Inferior parietal cortex (tissue), 1 donor: Measurements from ENCODE around the gene PRKAG2.
"Not testable (repeated sequence)": the region's sequence is repeated elsewhere in the genome, so short reads cannot be mapped to it uniquely, and the experiment has no call there.

Source experiments
- DNase-seq: peaks from one replicate; pipeline ENCODE4 v3.0.0-alpha.2; 2016; ENCODE audit errors: extremely low spot score

Gene PRKAG2

DNA sequence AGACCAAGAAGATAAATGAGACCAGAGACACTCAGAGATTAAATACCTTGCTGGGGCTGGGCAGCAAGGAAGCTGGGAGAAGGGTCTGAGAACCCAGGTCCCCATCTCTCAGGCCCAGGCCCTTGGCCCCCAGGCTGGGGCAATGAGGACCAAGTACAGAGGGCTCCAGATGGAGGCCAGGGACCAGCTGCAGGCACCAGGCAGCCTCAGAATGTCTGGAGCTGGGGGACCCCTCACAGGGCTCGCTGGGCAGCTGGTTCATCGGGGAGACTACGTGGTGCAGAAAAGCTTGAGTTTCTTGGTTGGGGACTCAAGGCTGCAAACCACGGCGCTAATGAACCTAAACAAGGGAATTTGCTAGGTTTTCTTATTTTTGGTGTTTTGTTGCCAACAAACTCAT, 75.6 kb downstream of the PRKAG2 start:
- no peak for DNase-seq

DNA sequence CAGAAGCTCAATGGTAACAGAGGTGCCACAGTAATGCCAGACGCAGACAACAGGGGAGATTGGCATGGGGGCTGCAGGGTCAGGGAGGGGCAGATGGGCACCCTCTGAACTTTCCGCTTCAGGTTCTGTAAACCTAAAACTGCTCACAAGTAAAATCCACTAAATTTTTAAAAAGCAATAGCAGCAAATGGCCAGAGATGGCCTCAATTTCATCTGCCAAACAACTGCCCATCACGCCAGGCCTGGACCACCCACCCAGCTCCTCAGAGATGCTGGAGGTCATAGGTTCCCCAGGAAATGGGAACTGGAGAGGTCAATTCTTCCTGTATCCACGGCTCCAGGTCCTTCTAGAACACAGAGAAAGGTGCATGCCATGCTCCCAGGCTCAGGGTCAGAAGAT, 76.1 kb downstream of the PRKAG2 start:
- no peak for DNase-seq

DNA sequence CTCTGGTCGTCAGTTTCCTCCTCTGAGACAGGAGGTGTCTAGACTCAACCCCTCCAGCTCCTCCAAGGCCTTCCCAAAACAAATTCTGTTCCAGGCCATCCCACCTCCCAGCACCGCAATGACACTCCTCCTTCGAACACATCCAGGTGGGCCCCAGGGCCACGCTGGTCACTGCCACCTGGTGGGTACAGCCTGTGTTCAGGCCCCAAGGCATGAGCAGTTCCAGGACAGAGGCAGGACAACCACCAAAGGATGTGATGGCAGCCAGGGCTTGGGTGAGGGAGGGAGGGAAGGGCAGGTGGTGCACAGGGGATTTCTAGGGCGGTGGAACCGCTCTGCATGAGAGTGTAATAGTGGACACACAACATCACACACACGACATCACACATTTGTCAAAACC, 76.5 kb downstream of the PRKAG2 start:
- no peak for DNase-seq

DNA sequence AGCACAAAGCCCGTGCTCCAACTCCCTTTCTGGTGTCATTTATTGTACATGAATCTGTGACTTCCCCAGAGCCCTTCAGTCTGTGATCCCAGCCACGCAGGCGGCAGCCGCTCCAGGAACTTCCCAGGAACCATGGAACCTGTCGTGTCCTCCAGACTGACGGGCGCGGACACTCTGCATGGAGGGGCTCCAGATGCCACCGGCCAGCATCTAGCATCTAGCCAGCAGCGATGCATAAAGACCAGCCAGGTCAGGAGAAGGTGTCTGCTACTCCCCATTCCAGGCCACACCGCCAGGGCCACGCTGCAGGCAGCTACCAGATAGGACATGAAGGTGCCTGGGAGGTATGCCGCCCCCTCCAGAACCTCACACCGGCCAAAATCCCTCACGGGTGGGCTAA, 77.4 kb downstream of the PRKAG2 start:
- no peak for DNase-seq

DNA sequence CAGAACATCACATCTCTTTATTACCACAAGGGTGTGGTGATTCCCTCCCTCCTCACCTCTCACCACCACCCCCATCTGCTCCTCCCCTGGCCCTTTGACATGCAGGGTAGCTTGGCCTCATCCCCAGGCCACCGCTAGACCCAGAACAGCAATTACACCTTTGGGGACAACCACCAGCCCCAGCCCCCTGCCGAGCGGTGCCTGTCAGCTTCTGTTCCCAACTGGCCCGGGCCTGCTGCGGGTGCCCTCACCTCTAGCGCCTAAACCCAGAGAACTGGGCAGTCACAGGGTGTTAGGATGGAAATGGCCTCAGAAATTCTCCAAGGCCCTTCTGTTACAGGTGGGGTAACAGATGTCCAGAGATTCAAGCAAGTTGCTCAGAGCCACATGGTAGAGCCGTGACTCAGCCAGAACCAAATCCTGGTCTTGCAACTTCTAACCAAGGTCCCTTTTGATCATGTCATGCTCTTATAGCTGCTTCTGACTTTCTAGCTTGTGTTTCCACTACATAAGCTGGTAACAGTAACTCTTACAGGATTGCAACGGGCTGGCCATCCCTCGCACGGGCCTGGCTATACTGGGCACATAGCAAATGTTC, 78.0 kb downstream of the PRKAG2 start:
- no peak for DNase-seq

DNA sequence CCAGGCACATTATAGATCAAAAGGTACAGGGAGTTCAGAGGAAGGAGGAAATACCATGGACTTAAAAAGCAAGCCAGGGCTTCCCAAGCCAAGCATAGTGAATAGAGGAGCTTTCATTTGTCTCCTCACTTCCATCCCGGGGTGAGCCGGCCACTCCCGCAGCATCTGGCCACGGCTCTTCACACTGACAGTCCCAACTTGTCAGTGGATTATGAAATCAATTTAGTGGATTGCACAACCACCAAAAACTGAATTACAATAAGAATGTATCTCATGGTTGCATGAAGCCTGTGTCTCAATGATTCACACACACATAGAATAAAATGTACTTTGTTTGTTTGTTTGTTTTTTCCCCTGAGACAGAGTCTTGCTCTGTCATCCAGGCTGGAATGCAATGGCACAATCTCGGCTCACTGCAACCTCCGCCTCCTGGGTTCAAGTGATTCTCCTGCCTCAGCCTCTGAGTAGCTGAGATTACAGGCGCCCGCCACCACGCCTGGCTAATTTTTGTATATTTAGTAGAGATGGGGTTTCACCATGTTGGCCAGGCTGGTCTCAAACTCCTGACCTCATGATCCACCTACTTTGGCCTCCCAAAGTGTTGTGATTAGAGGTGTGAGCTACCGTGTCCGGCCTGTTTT, 79.1 kb downstream of the PRKAG2 start:
- DNase-seq, result not testable (repeated sequence)

DNA sequence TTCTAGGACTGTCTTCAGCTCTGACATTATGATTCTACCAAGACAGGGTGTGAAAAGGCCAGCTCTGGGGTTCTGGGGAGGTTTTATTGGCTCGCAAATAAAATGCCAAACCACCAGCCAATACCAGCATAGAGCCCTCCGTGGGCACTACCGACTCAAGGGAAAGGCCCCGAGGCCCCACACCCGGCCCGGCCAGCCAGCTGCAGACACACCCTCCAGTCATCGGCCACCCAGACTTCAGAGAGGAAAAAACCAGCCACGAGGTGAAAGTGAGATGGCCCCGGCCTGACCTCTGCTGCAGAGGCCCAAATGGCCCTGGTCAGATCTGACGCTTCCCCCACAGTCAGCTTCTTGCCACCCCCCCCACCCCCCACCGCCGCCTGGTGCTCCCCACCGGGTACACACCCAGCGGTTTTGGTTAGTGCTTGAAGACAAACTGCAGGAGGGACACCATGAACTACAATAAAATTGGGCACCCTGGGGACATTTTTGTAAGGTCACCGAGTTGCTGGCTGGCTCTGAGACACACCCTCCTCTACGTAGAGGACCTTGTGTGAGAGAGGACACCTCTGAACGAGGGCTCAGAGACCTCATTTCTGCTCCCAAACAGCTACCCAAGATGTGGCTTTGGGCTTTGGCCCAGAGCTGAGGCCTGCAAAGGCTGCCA, 79.9 kb downstream of the PRKAG2 start:
- DNase-seq, result no peak

DNA sequence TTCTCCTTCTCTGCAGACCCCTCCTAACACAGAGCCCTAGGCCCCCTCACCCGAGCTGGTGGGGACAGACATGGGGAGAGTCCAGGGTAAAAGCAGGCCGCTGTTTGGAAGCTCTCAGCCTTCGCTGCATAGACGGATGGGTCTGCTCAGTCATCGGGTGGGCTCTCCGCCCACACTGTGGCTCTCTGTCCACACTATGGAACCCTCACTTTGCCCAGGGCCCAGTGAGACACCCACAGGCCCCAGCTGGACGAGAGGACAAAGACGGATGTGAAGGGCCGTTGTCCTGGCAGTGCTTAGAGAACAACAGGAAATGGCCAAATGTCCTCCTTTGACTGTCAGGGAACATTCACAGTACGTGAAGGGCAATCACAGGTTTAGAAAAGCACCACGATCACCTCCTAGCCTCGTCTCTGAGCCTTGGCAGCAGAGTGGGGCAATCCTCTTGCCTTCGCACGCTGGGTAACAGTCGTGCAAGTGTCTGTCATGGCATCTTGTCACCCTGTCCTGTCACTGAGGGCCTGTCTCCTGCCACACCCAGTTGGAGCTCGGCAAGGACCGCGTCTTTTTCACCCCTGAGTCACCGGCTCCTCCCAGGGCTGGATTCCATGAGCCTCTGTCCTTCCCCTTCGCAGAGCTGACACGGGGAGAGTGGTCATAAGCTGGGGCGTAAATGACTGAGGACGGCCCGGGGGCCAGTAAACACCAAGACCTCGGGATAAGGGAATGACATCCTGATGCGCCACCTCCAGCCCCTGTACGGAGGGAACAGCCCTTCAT, 80.6 kb downstream of the PRKAG2 start:
- DNase-seq, result no peak

DNA sequence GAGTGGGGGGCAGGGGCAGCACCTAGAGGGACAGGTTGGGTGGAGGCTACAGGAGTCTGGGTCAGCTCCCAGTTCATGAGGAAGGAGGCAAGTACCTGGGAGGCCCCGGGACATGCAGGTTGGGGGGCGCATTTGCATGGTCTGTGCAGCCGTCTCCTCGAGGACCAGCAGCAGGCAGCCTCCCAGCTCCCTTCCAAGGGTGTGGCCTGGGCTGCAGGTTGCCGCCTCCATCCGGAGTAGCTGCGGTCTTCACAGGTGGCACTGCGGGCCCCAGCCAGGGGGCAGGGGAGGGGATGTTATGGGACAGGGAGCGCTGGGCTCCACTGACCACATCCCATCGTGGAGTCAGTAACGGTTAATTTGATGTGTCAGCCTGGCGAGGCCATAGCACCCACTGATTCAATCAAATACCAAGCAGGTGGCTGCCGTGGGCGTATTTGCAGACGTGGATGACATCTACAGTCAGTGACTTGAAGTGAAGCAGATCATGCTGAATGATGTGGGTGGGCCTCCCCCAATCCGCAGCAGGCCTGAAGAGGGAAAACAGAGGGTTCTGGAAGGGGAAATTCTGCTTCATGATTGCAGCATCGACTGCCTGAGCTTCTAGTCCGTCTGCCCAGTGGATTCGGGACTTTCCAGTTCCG, 81.6 kb downstream of the PRKAG2 start:
- DNase-seq, result peak; percentile 56

DNA sequence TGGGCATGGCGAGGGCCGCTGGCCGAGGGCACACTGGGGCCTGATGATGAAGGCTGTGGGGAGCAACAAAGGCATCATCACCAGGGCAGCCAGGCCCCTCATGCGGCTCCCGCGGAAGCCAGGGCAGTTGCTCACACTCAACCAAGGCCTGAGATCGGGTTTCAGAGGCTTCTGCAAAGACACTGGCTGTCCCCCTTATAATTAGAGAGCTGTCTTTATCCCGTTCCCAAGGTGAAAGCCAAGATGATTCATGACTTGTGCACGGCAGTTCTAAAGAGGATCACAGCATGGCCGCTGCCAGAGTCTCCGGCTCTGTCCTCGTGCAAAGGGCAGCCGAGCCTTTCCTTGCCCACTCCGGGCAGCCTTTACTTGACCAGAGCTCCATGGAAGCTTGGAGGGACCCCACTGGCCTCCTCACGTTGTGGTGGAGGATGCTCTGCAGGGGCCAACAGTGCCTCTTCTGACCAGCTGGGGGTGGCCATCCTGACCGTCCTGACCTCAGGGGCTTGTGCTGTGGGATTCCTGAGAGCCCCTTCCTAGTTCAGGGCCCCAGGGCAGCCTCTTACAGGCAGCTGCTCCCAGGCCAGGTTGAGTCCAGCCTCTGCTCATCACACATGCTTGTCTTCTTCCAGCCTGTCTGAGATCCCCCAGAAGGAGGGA, 82.3 kb downstream of the PRKAG2 start:
- DNase-seq, result no peak

DNA sequence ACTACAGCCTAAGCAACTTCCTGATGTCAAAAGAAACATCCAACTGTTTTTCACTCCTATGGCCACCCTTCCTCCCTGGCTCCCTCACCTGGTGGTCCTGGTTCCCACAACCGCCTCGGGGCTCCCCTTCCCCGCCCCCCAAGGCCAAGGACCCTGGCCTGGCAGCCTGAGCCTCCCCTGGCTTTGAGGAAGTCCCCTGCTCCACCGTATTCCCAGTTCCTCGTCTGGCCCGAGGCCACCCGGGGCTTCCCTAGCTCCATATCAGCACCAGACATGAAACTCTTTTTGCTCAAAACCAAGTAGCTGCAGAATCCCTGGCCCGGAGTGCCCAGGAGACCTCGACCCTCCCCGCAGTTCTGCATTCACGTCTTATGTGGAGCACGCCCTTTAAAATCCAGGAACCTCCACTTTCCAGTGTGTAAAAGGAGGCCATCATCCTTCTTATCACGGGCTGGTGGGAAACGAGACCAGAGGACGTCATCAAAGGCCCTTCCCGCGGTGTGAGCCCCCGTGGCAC, 82.9 kb downstream of the PRKAG2 start:
- no peak for DNase-seq

DNA sequence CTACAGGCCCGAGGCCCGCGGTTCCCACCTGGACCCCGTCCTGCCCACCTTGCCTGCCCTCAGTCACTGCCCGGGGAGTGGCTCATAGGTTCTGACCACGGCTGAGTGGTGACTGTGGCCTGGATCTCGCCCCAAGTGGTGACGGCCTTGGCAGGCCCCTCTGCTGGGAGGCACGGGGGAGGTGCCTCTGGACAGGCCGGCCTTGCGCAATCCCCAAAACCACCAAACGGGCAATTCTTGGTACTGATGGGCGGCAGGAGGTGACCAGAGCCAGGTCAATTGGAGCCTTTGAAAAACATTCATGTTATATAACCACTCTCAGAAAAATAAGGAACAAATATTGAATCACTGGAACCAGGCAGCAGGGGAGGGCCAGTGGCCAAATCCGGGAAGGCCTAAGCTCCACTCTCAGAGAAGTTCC, 83.4 kb downstream of the PRKAG2 start:
- DNase-seq, result no peak

DNA sequence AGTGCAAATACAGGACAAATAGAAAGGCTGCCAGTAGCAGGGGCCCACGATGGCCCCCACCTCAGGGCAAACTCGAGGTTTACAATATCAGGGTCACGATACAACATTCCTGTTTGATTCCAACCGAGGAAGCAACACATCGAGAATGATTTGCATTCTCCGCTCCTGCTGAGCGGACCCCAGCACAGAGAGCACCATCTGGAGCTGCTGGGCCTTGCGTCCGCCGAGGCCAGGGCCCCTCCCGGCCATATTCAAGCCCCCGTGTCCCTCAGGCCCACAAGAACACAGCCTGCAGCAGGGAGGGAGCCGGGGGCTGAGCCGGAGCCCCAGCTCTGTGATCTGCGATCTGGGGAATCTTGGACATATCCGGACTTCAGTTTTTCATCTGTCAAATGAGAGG, 84.3 kb downstream of the PRKAG2 start:
- DNase-seq, result no peak

DNA sequence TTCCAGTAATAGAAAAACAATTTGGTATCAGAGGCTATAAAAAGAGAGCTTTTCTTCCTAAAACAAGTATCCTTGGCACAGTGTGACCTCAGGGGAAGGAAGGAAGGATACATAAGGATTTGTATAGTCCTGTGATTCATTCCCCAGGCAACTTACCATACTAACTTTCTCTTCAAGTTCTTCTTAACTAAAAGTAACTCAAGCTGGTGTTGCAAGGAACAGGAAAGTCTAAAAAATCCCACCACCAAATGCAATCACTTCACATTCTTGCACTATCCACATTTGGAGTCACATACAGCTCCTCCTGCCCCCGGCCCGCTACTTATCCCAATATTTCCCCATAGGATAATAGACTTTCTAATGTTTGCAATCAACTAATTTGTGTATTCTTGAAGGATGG, 84.8 kb downstream of the PRKAG2 start:
- DNase-seq, result no peak

DNA sequence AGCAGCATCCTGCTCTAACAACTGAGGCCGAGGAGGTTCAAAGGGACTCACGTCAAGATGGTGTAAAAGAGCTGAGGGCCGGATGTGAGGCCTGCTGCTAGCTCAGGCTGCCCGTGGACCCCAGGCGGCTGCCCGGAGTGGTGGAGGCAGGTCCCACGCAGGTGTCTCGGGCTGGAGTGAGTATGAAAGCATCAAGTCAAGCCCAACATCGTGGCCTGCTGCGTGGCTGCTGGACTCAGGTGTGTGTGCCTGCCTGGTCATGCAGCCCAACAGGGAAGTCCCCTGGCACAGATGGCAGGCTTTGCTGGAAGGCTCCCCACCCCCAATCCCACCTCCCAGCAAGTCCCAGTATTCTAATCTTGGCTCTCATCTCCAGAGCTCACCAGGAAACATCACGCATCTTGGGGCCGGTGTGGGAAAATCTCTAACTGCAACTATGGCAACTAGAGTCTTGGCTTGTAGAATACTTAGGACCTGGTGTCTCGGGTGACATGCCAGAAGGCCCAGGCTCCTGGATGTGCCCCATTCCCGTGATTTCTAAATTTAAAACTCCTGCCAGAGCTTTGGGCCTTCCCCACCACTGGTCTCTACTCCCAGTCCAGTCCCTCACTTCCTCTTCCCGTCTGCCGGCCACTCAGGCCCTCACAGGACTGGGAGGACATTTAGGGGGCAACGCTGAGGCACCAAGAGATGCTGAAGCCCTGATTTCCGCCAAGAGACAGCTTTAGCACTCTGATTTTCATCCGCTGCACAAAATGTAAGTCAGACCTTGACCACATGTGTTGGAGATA, 85.9 kb downstream of the PRKAG2 start:
- no peak for DNase-seq

DNA sequence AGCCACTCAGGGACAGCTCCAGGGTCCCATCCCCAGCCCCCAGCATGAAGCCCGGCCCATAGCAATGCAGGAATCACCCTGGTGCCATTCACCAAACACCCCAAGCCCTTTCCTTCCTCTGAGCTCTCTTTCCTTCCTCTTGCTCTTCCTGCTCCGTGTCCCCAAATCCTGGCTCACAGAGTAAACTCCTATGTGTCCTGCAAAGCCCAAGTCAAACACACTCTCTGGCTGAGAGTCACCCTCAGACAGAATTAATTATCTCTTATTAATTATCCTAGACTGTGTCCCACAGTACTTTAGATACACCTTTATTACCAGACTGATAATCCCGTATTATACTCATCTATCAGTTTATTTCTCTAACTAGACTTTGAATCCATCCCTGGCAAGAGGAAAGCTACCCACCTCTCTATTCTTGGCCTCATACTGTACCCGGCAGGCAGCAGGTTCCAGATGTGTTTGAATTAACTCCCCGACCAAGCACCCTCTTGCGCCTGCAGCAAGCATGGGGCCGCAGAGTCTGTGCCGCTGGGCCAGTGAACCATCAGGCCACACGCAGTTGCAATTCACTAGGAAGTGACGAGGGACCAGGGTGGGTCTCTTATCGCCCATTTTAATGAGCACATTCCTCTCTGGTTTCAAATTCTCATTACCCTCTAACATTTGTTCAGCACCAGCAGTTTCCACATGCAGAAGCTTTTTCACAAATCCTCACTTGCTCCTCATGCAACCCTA, 86.7 kb downstream of the PRKAG2 start:
- no peak for DNase-seq

DNA sequence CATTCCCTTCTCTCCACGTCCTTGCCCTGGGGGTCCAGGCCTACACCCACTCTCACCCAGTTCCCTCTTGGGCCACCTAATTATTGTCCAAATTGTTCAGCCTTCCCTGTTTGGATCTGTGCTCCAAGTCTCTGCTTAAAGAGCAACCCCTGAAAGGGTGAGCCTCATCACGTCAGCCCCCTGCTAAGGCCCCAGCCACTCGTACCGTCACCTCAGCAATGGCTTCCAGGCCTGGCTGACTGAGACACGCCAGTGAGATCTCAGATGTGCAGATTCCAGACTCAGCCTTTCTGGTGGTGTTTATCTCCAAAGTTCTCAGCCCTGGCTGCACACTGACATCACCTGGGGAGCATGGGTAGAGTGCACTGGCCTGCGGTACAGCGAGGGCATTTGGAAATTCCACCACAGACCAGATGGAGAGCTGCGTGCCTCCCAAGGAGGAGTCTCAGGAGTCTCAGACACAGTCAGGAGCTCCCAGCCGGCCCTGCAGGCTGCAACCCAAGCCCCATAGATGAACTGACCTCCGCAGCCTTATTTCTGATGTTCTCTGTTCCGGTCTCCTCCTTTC, 87.5 kb downstream of the PRKAG2 start:
- no peak for DNase-seq

DNA sequence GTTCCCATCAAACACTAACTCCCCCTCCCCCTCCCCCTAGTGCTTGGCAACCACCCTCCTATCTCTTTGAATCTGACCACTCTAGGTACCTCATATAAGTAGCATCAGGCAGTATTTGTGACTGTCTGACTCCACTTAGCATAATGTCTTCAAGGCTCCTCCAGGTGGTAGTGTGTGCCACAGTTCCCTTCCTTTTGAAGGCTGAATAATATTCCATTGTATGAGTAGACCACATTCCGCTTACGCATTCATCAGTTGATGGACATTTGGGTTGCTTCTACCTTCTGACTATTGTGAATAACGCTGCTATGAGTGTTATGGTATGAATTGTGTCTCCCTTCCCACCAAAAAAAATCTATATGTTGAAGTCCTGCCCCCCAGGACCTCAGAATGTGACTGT, 89.6 kb downstream of the PRKAG2 start:
- DNase-seq, result no peak

DNA sequence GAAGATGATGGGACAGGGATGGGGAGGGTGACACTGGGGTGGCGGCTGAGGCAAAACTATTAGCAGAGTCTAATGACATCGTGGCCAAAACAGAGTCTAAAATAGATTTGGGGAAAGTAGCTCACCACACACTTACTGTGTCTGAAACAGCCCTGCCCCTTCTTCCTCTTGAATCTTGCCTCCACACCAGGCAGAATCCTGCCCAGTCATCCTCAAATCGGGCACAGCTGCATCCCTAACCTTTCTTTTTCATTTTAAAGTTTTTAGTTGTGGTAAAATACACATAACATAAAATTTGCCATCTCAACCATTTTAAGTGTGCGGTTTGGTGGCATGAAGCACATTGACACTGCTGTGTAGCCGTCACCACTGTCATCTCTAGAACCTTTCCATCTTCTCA, 90.0 kb downstream of the PRKAG2 start:
- no peak for DNase-seq

DNA sequence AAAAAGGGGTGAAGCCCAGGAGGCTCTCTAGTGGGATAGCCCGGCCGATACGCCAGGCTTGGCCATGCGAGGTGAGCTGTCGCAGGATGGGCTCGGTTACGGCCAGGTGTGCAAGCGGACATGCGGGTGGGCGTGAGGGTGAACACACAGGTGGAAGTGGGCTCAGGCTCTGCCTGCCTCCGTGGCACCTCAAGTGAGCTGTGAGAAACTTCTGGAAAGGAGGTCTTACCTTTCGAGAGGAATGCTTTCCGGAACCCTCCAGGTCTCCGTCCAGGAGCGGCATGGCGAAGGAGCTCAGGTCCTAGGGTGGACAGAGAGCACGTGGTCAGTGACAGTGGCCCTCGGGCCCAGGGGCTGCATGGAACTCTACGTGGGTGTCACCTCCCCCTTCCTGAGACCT, 90.7 kb downstream of the PRKAG2 start:
- no peak for DNase-seq
